ENCODE data around the gene DCST1. TPM values are rescaled to one million over a fixed set of nuclear protein-coding genes. Genes with fewer than 3 reads are reported as not detected.

DCST1 gene
- total and polyA plus RNA-seq, 2 experiments from 2014 or later = 0.27 TPM; not detected in 1

GRCh38 chr1:155009742-155010141 is 23.9 kb upstream of the DCST1 start:
- no peaks in the 10 kb centered on the region for H3K9me3 ChIP-seq (ENCODE audit: low read depth)
- H3K36me3 ChIP-seq = no peaks in the 10 kb centered on the region
- TF ChIP-seq CTCF (IDR thresholded peaks at IDR 0.05; ENCODE audit: low read depth, low read length) = no peak
- H3K27me3 ChIP-seq = no peaks in the 10 kb centered on the region
- H3K4me1 ChIP-seq (ENCODE audit: low read depth) = no peaks in the 10 kb centered on the region
- no peak for DNase-seq (ENCODE audit: low read depth in 1 of 2, low spot score in 1 of 2)
- H3K27ac ChIP-seq = no peak overlapping the region
- H3K4me3 ChIP-seq = no peak overlapping the region

GRCh38 chr1:155010211-155010918 is 23.3 kb upstream of the DCST1 start:
- H3K4me3 ChIP-seq = no peak overlapping the region
- no peaks in the 10 kb centered on the region for H3K27me3 ChIP-seq
- H3K4me1 ChIP-seq (ENCODE audit: low read depth) = no peaks in the 10 kb centered on the region
- no peak for TF ChIP-seq CTCF (IDR thresholded peaks at IDR 0.05; ENCODE audit: low read depth, low read length)
- H3K9me3 ChIP-seq (ENCODE audit: low read depth) = no peaks in the 10 kb centered on the region
- no peak for DNase-seq (ENCODE audit: low read depth in 1 of 2, low spot score in 1 of 2)
- H3K27ac ChIP-seq = no peak overlapping the region
- no peaks in the 10 kb centered on the region for H3K36me3 ChIP-seq

GRCh38 chr1:155011004-155011416 is 22.6 kb upstream of the DCST1 start:
- Histone ChIP-seq H3K36me3 (no peaks in the 10 kb centered on the region), H3K9me3 (ENCODE audit: low read depth) (no peaks in the 10 kb centered on the region), H3K27ac (no peak overlapping the region), H3K27me3 (no peaks in the 10 kb centered on the region), H3K4me1 (ENCODE audit: low read depth) (no peaks in the 10 kb centered on the region), H3K4me3 (no peak overlapping the region)
- DNase-seq (ENCODE audit: low read depth in 1 of 2, low spot score in 1 of 2) = no peak
- no peak for TF ChIP-seq CTCF (IDR thresholded peaks at IDR 0.05; ENCODE audit: low read depth, low read length)

GRCh38 chr1:155011437-155012025 is 22.1 kb upstream of the DCST1 start:
- no peak for DNase-seq (ENCODE audit: low read depth in 1 of 2, low spot score in 1 of 2)
- Histone ChIP-seq H3K27me3 (no peaks in the 10 kb centered on the region), H3K27ac (no peak overlapping the region), H3K4me1 (ENCODE audit: low read depth) (no peaks in the 10 kb centered on the region), H3K4me3 (no peak overlapping the region), H3K36me3 (peaks cover 2% of the 10 kb centered on the region), H3K9me3 (ENCODE audit: low read depth) (no peaks in the 10 kb centered on the region)
- no peak for TF ChIP-seq CTCF (IDR thresholded peaks at IDR 0.05; ENCODE audit: low read depth, low read length)

- Histone ChIP-seq H3K36me3 (peaks cover 3% of the 10 kb centered on the region), H3K4me1 (ENCODE audit: low read depth) (no peaks in the 10 kb centered on the region), H3K27ac (peak overlapping the region; percentile 33), H3K9me3 (ENCODE audit: low read depth) (no peaks in the 10 kb centered on the region), H3K4me3 (no peak overlapping the region), H3K27me3 (no peaks in the 10 kb centered on the region)
- DNase-seq (ENCODE audit: low read depth in 1 of 2, low spot score in 1 of 2) = peak; percentile 69 to 74
- TF ChIP-seq CTCF (IDR thresholded peaks at IDR 0.05; ENCODE audit: low read depth, low read length) = no peak
Observed at GRCh38 chr1:155012026-155012546, 21.5 kb upstream of the DCST1 start.
